HG02588 (cell line): ENCODE results near the gene MRPL50.

Source experiments
- ATAC-seq: cut with Tn5 transposase; IDR thresholded peaks from one replicate; pipeline ENCODE4 v1.9.1; 2021; ENCODE audit warnings: mild to moderate bottlenecking, moderate library complexity; ENCODE audit not compliant: unreplicated experiment

Gene MRPL50

GRCh38 chr9:101380295-101380694, 18.1 kb downstream of the MRPL50 start:
- no peak for ATAC-seq

- no peak for ATAC-seq
These were observed 22.1 kb downstream of the MRPL50 start for GRCh38 chr9:101376111-101376848.

GRCh38 chr9:101375546-101375945, 22.9 kb downstream of the MRPL50 start:
- ATAC-seq = no peak

- ATAC-seq = no peak
These were observed 25.9 kb downstream of the MRPL50 start for GRCh38 chr9:101372327-101373118.

GRCh38 chr9:101371813-101372212, 26.6 kb downstream of the MRPL50 start:
- no peak for ATAC-seq

- no peak for ATAC-seq
These were observed 28.4 kb downstream of the MRPL50 start for GRCh38 chr9:101369884-101370531.

DNA sequence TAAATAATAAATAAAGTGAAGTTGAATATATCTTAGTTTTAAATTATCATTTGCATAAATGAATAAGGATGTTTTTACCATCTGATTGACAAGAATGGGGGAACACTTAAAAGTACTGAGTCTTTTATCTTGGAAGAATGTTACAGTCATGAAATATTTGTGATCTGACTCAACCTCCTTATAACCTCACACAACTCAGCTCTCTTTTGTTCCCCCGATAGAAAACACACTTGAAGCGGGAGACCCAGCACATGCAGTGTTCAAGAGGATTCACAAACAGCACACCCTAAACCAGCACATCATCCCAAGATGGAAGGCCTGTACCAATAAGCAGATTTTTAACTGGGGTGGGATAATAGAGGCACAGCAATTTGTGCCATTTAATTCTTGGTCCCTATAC, 29.1 kb downstream of the MRPL50 start:
- no peak for ATAC-seq

- ATAC-seq = no peak
These were observed 31.1 kb downstream of the MRPL50 start for GRCh38 chr9:101367323-101367722.

DNA sequence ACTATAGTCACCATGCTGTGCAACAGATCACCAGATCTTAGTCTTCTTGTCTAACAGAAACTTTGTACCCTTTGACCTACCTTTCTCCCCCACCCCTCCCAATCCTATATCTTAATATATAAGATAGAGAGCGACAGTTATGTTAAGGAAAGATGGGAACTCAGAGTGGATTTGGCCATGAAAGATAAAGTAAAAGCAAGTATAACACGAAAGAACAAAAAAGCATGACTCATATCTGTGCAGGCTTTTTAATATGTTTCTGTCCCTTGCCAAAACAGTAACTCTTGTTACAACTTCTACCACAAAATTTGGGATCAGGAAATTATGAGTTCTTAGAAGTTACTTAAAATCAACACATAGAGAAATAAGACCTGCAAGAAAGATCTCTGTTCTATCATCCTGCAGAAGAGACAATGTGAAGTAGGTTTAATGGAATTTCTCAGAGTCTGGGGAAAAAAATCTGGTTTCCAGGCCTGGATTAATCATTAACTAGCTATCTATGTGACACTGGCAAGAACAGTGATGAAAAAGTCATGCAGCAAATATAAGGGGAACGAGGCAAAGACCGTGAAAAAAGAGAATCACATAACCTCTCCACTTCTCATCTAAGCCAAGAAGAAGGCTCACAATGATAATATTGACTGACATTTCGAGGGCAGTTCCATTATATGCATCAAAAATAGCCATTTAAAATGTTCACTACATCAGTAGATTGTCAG, 32.2 kb downstream of the MRPL50 start:
- no peak for ATAC-seq

DNA sequence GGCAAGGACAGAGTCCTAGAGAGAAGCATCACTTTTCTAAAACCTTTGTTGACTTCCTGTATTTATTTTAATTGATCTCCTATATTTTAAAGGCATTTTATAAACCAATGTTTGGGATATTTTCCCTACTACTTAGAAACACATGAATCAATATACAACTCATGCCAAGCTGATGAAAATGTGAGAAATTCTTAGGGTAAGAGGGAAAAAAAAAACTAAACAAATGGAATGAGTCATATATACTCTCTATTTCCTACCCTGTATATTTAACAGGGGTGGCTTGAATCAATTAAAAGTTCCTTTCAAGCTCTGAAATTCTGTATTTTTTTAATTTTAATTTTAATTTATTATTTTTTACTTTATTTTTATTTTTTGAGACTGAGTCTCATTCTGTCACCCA, 33.2 kb downstream of the MRPL50 start:
- ATAC-seq = no peak

DNA sequence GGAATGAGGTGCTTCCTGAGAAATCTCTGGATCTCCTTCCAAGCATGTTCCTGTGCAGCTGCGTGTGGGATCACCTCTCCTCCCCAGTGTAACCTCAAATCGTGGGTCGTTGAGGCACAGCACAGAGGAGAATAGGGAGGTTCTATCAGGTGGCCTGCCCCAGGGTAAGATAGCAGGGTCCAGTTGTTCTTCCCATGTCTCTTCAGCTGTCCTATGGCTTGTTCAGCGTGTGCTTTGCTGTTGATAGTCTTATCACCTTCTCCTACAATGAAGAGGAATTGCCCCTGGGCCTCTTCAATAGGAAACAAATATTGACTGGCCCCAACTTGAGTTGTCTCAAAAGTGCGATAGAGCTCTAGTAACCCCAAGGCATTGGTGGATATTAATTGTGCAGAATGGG, 36.0 kb downstream of the MRPL50 start:
- no peak for ATAC-seq

GRCh38 chr9:101360647-101361046, 37.8 kb downstream of the MRPL50 start:
- ATAC-seq = no peak

DNA sequence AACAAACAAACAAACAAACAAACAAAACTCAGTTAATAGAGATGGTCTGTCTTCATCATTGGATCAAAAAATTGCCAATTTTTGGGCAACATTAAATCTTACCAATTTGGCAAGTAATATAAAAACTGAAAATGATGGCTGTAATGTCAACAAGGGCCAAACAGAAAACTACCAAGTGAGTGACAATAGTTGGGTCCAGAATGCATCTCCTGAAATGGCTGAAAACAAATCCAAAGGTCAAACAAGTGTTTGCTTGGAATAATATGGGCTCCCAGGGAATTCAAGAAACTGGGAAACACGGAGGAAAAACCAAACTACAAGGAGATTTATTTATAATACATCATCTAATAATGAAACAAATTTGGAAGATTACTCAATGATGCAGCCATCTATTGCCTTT, 38.7 kb downstream of the MRPL50 start:
- no peak for ATAC-seq

- ATAC-seq = no peak
These were observed 41.8 kb downstream of the MRPL50 start for GRCh38 chr9:101356619-101357018.

- no peak for ATAC-seq
These were observed 43.4 kb downstream of the MRPL50 start for GRCh38 chr9:101354765-101355708.

DNA sequence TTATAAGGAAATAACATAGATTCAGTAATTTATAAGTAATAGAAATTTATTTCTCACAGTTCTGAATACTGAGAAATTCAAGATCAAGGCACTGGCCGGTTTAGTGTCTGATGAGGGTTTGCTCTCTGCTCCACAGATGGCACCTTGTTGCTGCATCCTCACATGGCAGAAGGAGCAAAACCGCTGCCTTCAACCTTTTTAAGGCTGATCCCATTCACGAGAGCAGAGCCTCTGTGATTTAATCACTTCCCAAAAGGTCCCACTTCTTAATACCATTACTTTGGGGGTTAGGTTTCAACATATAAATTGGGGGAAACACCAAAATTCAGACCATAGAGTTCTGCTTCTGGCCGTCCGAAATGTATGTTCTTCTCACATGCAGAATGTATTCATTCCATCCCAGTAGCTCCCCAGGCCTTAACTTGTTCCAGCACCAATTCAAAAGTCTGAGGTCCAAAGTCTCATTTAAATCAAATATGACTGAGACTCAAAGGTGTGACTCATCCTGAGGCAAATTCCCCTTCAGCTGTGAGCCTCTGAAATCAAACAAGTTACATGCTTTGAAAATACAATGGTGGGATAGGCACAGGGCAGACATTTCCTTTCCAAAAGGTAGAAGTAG, 44.2 kb downstream of the MRPL50 start:
- ATAC-seq = no peak

- ATAC-seq = no peak
These were observed 44.7 kb downstream of the MRPL50 start for GRCh38 chr9:101353683-101354082.

- no peak for ATAC-seq
These were observed 45.4 kb downstream of the MRPL50 start for GRCh38 chr9:101352892-101353463.

DNA sequence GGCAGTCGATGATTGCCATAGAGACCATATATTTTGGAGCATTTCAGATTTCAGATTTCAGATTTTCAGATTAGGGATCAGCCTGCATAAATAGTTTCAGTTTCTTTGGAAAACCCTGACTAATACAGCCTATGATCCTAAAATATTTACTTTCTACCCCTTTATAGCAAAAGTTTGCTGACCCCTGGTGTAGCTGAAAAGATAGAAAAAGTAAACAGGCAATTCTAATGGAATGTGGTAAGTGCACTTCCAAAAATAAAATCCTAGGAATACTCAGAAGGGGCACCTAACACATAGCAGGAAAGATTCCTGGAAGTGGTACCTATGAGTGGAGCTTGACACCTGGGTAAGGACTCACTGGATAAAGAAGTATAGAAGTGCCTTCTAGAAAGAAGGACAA, 48.1 kb downstream of the MRPL50 start:
- ATAC-seq = no peak
